ELF-1 (cell line): ENCODE measurements around the gene ADAMTSL1.

ENCODE experiments used
- DNase-seq: peaks from one replicate; pipeline ENCODE4 v3.0.0-alpha.2; 2016; ENCODE audit warnings: low read depth, low spot score

Gene ADAMTSL1

DNA sequence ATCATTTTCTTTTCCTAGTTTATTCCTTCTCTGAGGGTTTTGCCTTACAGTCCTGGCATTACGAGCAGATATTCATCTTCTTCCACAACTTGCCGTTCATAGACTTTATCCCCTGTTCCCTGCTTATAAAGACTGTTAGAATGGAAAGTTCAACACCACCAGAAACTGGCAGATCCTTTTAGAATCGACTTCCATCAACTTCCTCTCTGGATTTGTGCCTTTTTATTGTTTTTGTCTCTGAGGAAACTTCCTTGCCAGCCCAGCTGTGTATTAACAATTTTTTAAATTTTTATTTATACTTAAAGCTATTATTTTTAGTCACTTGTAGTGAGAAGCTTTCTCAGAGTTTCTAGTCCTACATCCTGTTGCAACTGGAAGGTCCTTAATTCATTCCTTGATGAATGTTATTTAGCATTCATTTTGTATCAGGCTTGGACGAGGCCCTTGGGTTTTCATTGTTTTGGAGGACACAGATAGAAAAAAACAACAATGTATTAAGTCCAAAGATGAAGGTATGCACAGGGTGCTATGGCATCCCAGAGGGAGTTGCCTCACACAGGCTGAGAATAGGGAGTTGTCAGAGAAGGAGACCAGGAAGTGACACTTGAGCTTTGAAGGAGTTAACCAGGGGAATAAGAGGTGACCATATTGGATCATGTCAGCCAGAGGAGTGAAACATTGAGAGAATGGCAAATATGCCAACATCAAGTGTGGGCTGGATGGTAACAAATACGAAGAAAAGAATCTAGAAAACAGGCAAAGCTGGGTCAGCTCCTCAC is 81.3 kb downstream of the ADAMTSL1 start:
- DNase-seq = no peak

- DNase-seq = no peak
These were observed 90.3 kb downstream of the ADAMTSL1 start for GRCh38 chr9:18564018-18564880.

DNA sequence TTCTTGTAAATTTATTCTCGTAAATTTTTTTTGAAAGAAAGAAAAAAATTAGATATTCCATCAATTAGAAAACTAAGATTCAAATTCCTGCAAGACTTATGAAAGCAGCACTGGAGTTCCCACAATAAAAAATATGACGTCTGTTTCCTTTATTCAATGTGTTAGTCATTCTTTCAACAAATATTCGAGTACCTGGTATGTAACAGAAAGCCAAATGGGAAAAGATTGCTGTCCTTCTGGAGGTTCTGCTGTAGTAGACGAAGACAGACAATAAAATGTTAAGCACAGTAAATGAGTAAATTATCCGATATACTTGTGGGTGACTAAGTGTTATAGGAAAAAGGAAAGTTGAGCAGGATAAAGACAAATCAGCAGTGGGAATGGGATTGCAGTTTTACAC is 92.2 kb downstream of the ADAMTSL1 start:
- no peak for DNase-seq

DNA sequence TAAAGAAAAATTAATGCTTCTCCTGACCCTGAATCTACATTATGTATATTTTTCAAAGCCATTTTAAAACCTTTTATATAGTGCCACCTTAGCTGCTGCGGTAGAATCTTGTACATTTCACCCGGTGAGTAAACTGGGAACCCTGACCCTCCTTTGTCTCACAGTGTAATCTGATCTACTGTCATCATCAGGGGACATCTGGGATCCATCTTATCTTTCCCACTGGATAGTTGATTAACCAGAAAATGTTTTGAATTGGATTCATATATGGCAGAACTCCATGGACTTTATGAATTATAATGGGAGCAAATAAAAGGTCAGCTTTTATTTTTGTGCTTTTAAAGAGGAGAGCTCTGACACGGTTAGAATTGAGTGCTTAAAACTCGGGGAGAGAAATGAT is 95.0 kb downstream of the ADAMTSL1 start:
- no peak for DNase-seq

GRCh38 chr9:18569941-18570630 is 96.1 kb downstream of the ADAMTSL1 start:
- DNase-seq = no peak

- no peak for DNase-seq
These were observed 99.1 kb downstream of the ADAMTSL1 start for GRCh38 chr9:18573021-18573556.

DNA sequence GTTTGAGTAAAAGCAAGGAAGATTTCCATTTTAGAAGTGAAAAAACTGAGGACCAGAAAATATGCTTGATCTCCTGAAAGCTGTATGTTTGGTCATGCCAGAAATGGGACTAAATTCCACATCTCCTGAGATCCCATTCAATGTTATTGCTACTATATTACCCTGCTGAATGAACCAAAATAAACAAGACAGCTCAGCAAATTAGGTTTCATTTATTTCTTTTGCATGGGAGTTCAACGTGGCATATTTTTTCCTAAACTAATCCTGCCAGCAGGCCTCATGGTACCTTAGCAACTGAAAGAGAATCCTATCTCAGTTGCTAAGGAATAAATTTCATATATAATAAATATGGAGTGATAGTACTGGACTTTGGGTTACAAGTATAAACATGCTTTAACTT is 101.7 kb downstream of the ADAMTSL1 start:
- DNase-seq = no peak

DNA sequence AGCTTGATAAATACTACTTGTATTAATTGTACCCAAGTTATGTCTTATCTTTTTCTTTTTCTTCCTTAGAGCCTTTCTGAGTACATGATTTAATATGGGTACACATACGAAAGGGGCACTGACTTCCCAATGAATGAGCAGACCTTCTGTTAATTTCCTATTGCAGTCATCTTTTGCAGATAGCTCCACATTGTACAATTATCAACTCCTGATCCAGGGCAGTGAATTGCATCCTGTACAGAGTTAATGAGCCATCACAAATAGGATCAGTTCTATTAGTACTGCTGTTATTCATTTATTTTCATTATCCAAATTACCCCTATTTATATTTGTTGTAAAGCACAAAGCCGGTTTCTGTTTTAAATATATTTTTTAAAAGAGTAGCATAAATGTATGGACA is 105.6 kb downstream of the ADAMTSL1 start:
- DNase-seq = no peak

- no peak for DNase-seq
These were observed 106.2 kb downstream of the ADAMTSL1 start for GRCh38 chr9:18580151-18580550.

DNA sequence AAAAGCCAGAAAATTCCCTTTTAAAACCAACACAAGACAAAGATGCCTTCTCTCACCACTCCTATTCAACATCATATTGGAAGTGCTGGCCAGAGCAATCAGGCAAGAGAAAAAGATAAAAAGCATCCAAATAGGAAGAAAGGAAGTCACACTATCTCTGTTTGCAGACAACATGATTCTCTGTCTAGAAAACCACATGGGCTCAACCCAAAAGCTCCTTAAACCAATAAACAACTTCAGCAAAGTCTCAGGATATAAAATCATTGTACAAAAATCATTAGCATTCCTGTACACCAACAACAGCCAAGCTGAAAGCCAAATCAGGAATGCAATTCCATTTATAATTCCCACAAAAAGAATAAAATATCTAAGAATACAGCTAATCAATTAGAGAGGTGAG is 112.0 kb downstream of the ADAMTSL1 start:
- no peak for DNase-seq

DNA sequence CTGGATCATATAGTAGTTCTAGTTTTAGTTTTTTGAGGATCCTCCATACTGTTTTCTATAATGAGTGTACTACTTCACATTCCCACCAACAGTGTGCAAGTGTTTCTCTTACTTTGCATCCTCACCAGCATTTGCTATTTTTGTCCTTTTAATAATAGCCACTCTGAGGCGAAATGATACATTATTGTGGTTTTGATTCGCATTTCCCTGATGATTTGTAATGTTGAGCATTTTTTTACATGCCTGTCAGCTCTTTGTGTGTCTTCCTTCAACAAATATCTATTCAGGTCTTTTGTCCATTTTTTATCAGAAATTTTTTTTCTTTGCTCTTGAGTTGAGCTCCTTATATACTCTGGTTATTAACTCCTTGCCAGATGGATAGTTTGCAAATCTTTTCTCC is 114.0 kb downstream of the ADAMTSL1 start:
- DNase-seq = no peak

DNA sequence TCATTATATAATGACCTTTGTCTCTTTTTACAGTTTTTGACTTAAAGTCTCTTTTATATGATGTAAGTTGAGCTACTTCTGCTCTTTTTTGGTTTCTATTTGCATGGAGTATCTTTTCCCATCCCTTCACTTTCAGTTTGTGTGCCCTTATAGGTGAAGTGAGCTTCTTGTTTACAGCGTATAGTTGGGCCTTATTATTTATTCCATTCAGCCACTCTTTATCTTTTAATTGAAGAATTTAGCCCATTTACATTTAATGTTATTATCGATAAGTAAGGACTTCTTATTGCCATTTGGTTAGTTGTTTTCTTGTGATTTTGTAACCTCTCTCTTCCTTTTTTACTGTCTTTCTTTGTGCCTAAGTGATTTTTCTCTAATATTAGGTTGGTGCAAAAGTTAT is 117.3 kb downstream of the ADAMTSL1 start:
- DNase-seq = no peak

DNA sequence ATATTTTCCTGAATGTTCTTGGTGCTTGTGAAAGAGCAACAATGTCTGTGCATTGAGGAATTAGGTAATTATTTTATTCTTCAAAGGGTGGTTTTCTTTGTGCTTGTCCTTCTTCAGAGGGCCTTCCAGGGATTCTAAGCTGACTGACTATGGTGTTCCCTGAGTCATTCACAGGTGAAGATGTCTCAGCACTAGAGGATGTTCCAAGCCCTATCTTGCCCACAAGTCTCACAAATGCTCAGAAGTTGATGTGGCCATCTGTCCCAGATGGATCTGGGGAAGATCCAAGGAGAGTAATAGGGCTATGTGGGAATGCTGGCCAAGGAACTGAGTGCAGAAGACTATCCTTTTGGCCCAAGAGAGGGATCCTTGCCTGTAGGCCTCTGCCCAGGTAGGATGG is 120.9 kb downstream of the ADAMTSL1 start:
- no peak for DNase-seq

- no peak for DNase-seq
These were observed 121.6 kb downstream of the ADAMTSL1 start for GRCh38 chr9:18595597-18595996.

DNA sequence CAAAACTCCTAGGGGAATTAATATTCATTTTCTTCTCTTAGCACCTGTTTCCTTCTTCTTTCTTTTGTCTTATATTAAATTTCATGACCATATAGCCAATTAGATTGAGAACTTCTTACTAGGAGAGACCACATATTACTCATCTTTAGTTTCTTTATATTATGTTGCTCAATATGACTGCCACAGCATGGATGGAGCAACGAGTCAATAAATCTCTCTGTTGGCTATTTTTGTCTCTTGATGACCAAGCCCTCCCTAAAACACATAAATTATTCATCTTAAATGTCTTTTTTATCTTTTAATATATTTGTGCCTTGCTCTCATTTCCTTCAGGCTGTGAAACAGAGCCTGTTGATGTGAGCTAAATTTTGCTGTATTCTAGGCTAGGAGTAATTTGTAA is 123.0 kb downstream of the ADAMTSL1 start:
- DNase-seq = no peak

- no peak for DNase-seq
These were observed 125.0 kb downstream of the ADAMTSL1 start for GRCh38 chr9:18598969-18599368.

- no peak for DNase-seq
These were observed 127.1 kb downstream of the ADAMTSL1 start for GRCh38 chr9:18601026-18601425.

DNA sequence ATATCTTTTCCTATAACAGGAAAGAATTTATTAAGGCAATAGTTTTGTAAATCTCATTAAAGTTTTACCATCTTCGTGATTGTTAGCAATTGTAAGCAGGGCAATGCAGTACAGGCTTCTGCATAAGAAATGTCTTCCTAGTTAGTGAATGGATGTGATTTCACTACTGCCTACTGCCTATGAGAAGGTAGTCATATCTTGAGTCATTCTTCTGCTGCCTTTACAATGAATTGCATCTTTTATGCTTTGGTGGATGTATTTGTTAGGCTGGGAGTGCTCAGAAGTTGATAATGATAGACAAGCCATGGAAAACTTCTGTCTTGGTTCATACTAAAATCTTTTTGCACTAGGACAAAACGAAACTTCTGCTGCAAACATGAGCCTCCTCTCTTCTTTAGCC is 128.0 kb downstream of the ADAMTSL1 start:
- DNase-seq = no peak

GRCh38 chr9:18604767-18605730 is 131.1 kb downstream of the ADAMTSL1 start:
- DNase-seq = no peak

- DNase-seq = no peak
These were observed 131.8 kb downstream of the ADAMTSL1 start for GRCh38 chr9:18605766-18606180.

GRCh38 chr9:18606281-18606680 is 132.3 kb downstream of the ADAMTSL1 start:
- no peak for DNase-seq
